ENCODE data around the gene MT1A. TPM values are rescaled to one million over a fixed set of nuclear protein-coding genes. Genes with fewer than 3 reads are reported as not detected.

The MT1A gene
- total and polyA plus RNA-seq, 10 of the 15 experiments (the other 5 are each of a cell fraction or from before 2014, with no cell fraction given) = not detected

GRCh38 chr16:56641166-56641565 is 2.7 kb downstream of the MT1A start:
- ChIA-PET POLR2A (interaction anchor here (1.1 kb wide), 1 partner anchor 391 kb away, joined by 3 read pairs; no protein-coding TSS in a partner anchor), RAD21 (ENCODE audit: unreplicated experiment) (no interaction called here), CTCF (interaction anchor here (0.8 to 2.0 kb wide), 3 partner anchors 37 to 61 kb away, joined by 3 to 6 read pairs (median 3); no protein-coding TSS in a partner anchor), SMC1A (ENCODE audit: uncharacterized antibody, unreplicated experiment) (interaction anchor here (0.9 kb wide), 1 partner anchor 29 kb away, joined by 3 read pairs; no protein-coding TSS in a partner anchor)
- Histone ChIP-seq H3K79me2 (ENCODE audit: control insufficient read depth, insufficient read depth, low read length) (no peaks in the 10 kb centered on the region), H2AFZ (ENCODE audit: control insufficient read depth, low read depth, low read length) (no peak overlapping the region), H3K27ac (ENCODE audit: control insufficient read depth, insufficient read depth) (no peak overlapping the region), H4K20me1 (ENCODE audit: control insufficient read depth, insufficient read depth) (no peaks in the 10 kb centered on the region), H3K36me3 (ENCODE audit: control insufficient read depth in 2 of 2, insufficient read depth in 2 of 2, low read length in 1 of 2) (no peaks in the 10 kb centered on the region), H3K4me3 (no peak overlapping the region), H3K4me2 (ENCODE audit: control insufficient read depth, insufficient read depth) (no peak overlapping the region), H3K9me3 (replicated peaks; ENCODE audit: control insufficient read depth, insufficient read depth, low read length) (no peaks in the 10 kb centered on the region), H3K4me1 (ENCODE audit: control insufficient read depth, insufficient read depth, low read length) (no peaks in the 10 kb centered on the region), H3K27me3 (replicated peaks in 1 of 2; ENCODE audit: control insufficient read depth in 2 of 2, insufficient read depth in 2 of 2, low read length in 1 of 2) (peaks cover 17 to 29% of the 10 kb centered on the region in 2 experiments), H3K9ac (ENCODE audit: control insufficient read depth, insufficient read depth, low read length) (no peak overlapping the region)
- ATAC-seq (no peak), FAIRE-seq (peak; percentile 49), DNase-seq (ENCODE audit: low read depth, low spot score) (no peak)
- 91% methylated on average over 2 of the region's 2 CpGs for WGBS (ENCODE audit: insufficient coverage, insufficient replicate concordance, low lambda C conversion rate, missing lambda C conversion rate)
- BruUV-seq (replicated peaks) = no TSS peak
- in situ Hi-C loops (cut with MboI) = no loop called here
- intact Hi-C loops (cut with micrococcal nuclease; ENCODE audit: unreplicated experiment) = no loop called here
- TF ChIP-seq ZBTB11 (CRISPR knock-in tag; IDR thresholded peaks at IDR 0.05) (no peak), ETV6 (conservative IDR thresholded peaks at IDR 0.05 in 1 of 2, IDR thresholded peaks at IDR 0.05 in 1 of 2; ENCODE audit: borderline replicate concordance in 1 of 2, low read depth in 1 of 2) (no peak), PKNOX1 (IDR thresholded peaks at IDR 0.05) (no peak), BMI1 (IDR thresholded peaks at IDR 0.05; ENCODE audit: borderline replicate concordance) (no peak), POLR2A (IDR thresholded peaks at IDR 0.05; ENCODE audit: low read depth, low read length) (no peak), RBBP5 (conservative IDR thresholded peaks at IDR 0.05) (no peak), IRF3 (IDR thresholded peaks at IDR 0.05) (no peak), NFIC (IDR thresholded peaks at IDR 0.05; ENCODE audit: low read depth, low read length) (no peak), HSF1 (IDR thresholded peaks at IDR 0.05; ENCODE audit: low read depth, low read length) (no peak), NR2C2 (IDR thresholded peaks at IDR 0.05; ENCODE audit: borderline replicate concordance, control insufficient read depth, insufficient read length, low read depth) (no peak), MYB (IDR thresholded peaks at IDR 0.05; ENCODE audit: borderline replicate concordance, low read depth, low read length) (no peak), BCL3 (IDR thresholded peaks at IDR 0.05; ENCODE audit: borderline replicate concordance, insufficient read depth, low read depth, low read length, poor library complexity, severe bottlenecking) (no peak), USF1 (IDR thresholded peaks at IDR 0.05; ENCODE audit: borderline replicate concordance, extremely low read length, insufficient read depth, low read depth, low read length) (no peak), ZBED1 (IDR thresholded peaks at IDR 0.05; ENCODE audit: borderline replicate concordance) (no peak)

Measured in GM12878 (cell line).